ENCODE data around the gene AGO3.

GRCh38 chr1:36098650-36099365, 167.9 kb downstream of the AGO3 start:
- TF ChIP-seq TARDBP (CRISPR knock-in tag; IDR thresholded peaks at IDR 0.05): no peak
- TF ChIP-seq CTCF (CRISPR knock-in tag; IDR thresholded peaks at IDR 0.05): no peak
- TF ChIP-seq SP1 (IDR thresholded peaks at IDR 0.05): no peak
- no peak for TF ChIP-seq SP1 (CRISPR knock-in tag; IDR thresholded peaks at IDR 0.05)
